GM10266 (cell line): ENCODE measurements around the gene NUCKS1.

Source experiments
- DNase-seq: peaks from one replicate; pipeline ENCODE4 v3.0.0; 2012; ENCODE audit errors: extremely low spot score
- CTCF ChIP-seq: IDR thresholded peaks from 2 replicates; pipeline ENCODE4 v1.5.1; 2012; ENCODE audit warnings: mild to moderate bottlenecking, low read depth; ENCODE audit not compliant: control insufficient read depth, insufficient read depth; ENCODE audit errors: missing control alignments

Gene NUCKS1

GRCh38 chr1:205716371-205717132, 33.4 kb downstream of the NUCKS1 start:
- no peak for TF ChIP-seq CTCF
- DNase-seq, result no peak

GRCh38 chr1:205715628-205716027, 34.4 kb downstream of the NUCKS1 start:
- no peak for DNase-seq
- no peak for TF ChIP-seq CTCF

DNA sequence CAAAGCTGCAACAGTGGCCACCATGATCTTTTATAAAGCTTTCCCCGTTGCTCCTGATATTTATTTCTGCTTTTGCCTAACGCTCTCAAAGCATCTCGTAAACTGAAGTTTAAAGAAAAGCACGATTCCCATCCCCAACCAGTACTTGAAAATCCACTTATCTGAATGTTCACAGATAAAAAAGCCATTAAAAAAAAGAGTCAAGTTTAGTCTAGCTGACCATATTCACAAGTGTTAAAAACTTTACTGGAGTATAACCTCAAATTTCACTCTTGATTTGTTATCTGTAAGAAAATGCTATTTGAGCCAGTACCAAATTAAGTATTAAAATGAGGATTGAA, 35.1 kb downstream of the NUCKS1 start:
- no peak for DNase-seq
- TF ChIP-seq CTCF, result no peak

- no peak for TF ChIP-seq CTCF
- no peak for DNase-seq
Measured at GRCh38 chr1:205714190-205714905, 35.6 kb downstream of the NUCKS1 start.

GRCh38 chr1:205711105-205712048, 38.6 kb downstream of the NUCKS1 start:
- peak; percentile 65 for DNase-seq
- TF ChIP-seq CTCF, result peak; percentile 87

- no peak for TF ChIP-seq CTCF
- DNase-seq, result no peak
Measured at GRCh38 chr1:205710201-205711062, 39.5 kb downstream of the NUCKS1 start.
